Transverse colon (tissue), 4 donors: ENCODE data around the gene CD70.

ENCODE experiments used
- POLR2A ChIP-seq: fragments of 450-650 bp; IDR thresholded peaks from one replicate; pipeline ENCODE4 v1.6.1; 2016; ENCODE audit warnings: antibody characterized with exemption, mild to moderate bottlenecking, moderate library complexity
- POLR2AphosphoS5 ChIP-seq, 3 donors: sonication (generic); formaldehyde crosslinking; IDR thresholded peaks; one replicate each; pipeline ENCODE4 v1.6.1; 2016; ENCODE audit warnings: antibody characterized with exemption in 3 of 3
- TF ChIP-seq, protein P1 (sequence below), 5 experiments: fragments of 200-600 bp in 3 of 5; fragments of 450-650 bp in 2 of 5; sonication (generic) in 3 of 5; IDR thresholded peaks; 1 replicate in 2 of 5; 2 replicates in 3 of 5; pipeline ENCODE4 v1.5.1; 2016 to 2017; ENCODE audit warnings: antibody characterized with exemption in 5 of 5, inconsistent platforms in 3 of 5, mild to moderate bottlenecking in 2 of 5, moderate library complexity in 1 of 5

DNA sequence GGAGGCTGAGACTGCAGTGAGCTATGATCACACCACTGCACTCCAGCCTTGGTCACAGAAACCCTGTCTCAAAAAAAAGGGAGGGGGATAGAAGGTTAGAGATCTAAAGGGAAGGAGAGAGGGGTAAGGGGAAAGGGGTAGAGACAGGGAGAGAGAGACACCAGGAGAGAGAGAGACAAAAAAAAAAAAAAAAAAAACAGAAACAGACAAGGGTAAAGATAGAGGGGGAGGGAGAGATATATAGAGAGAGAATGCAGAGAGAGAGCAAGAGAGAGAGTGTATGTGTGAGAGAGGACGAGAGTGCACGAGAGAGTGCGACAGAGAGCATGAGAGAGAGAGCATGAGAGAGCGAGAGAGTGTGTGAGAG, 4.2 kb downstream of the CD70 start:
- TF ChIP-seq, protein P1, sequence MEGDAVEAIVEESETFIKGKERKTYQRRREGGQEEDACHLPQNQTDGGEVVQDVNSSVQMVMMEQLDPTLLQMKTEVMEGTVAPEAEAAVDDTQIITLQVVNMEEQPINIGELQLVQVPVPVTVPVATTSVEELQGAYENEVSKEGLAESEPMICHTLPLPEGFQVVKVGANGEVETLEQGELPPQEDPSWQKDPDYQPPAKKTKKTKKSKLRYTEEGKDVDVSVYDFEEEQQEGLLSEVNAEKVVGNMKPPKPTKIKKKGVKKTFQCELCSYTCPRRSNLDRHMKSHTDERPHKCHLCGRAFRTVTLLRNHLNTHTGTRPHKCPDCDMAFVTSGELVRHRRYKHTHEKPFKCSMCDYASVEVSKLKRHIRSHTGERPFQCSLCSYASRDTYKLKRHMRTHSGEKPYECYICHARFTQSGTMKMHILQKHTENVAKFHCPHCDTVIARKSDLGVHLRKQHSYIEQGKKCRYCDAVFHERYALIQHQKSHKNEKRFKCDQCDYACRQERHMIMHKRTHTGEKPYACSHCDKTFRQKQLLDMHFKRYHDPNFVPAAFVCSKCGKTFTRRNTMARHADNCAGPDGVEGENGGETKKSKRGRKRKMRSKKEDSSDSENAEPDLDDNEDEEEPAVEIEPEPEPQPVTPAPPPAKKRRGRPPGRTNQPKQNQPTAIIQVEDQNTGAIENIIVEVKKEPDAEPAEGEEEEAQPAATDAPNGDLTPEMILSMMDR (IDR thresholded peaks at IDR 0.05) = no peak
- no peak for TF ChIP-seq POLR2AphosphoS5 (IDR thresholded peaks at IDR 0.05)
- TF ChIP-seq POLR2A = no peak
